ENCODE results near the gene EAF1. TPM values are rescaled to one million over a fixed set of nuclear protein-coding genes. Genes with fewer than 3 reads are reported as not detected.

The EAF1 gene
- total and polyA plus RNA-seq, 2 experiments from 2014 or later, result 9.4 to 45.4 TPM

DNA sequence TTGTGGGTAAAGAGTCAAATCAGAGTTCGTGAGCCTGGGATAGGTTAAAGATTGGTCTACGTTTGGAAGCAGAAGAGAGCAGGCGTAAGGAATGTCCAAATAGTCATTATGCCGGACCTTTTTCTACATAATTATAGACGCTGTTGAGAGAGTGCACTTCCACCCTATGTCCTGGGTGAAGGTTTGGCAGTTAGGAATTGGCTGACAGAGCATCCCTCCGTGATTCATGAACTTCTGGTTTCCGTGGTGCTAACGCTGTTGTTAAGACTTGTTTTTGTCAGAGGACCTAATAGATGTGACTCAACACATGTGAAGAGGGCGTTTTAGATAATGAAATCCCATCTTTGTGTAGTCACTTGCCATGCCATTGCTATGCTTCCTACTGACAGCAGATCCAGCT, 1.1 kb downstream of the EAF1 start (continued):
- TF ChIP-seq, protein P1, sequence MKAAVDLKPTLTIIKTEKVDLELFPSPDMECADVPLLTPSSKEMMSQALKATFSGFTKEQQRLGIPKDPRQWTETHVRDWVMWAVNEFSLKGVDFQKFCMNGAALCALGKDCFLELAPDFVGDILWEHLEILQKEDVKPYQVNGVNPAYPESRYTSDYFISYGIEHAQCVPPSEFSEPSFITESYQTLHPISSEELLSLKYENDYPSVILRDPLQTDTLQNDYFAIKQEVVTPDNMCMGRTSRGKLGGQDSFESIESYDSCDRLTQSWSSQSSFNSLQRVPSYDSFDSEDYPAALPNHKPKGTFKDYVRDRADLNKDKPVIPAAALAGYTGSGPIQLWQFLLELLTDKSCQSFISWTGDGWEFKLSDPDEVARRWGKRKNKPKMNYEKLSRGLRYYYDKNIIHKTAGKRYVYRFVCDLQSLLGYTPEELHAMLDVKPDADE (IDR thresholded peaks at IDR 0.05), result no peak
- TF ChIP-seq ZNF114 (CRISPR knock-in tag; IDR thresholded peaks at IDR 0.05) (no peak), JUNB (IDR thresholded peaks at IDR 0.05; ENCODE audit: unreplicated experiment) (no peak), CREB1 (CRISPR knock-in tag; IDR thresholded peaks at IDR 0.05; ENCODE audit: low read depth) (no peak), STAT1 (IDR thresholded peaks at IDR 0.05; ENCODE audit: unreplicated experiment) (no peak)

DNA sequence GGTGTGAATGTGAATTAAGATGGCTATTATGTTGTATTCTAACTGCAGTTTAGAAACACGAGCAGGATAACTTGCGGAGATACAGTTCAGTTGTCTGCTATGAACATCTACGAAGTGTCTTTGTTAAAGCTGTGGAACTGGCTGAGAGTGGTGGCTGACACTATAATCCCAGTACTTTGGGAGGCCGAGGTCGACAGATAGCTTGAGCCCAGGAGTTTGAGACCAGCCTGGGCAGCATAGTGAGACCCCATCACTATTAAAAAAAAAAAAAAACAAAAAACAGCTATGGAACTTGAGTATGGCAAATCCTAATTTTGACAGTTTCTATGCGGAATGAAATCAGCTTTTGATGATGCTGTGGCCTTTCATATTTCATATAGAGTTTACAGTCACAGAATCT, 1.7 kb downstream of the EAF1 start:
- Histone ChIP-seq H3K4me3 (peak overlapping the region; percentile 96; the same call in 1 of the 2 replicates), H2AFZ (no peak overlapping the region), H3K4me2 (peak overlapping the region; percentile 94), H3K36me3 (ENCODE audit: insufficient read depth) (peaks cover 35% of the 10 kb centered on the region), H3K27ac (ENCODE audit: low read depth) (no peak overlapping the region), H3K4me1 (ENCODE audit: insufficient read depth) (peaks cover 19% of the 10 kb centered on the region), H3F3A (replicated peaks; ENCODE audit: low read depth) (peaks cover 3% of the 10 kb centered on the region; the same call in 1 of the 2 replicates), H3K9me2 (ENCODE audit: insufficient read depth) (no peaks in the 10 kb centered on the region), H3K27me3 (ENCODE audit: insufficient read depth) (no peaks in the 10 kb centered on the region), H4K20me1 (replicated peaks; ENCODE audit: insufficient read depth) (peaks cover 14% of the 10 kb centered on the region), H3K79me2 (replicated peaks; ENCODE audit: insufficient read depth) (peaks cover 69% of the 10 kb centered on the region)
- H3K36me3 Mint-ChIP-seq (ENCODE audit: low read depth), result peaks cover 31% of the 10 kb centered on the region
- H3K4me1 Mint-ChIP-seq, result peaks cover 22% of the 10 kb centered on the region
- ATAC-seq, result no peak
- no peak for DNase-seq (ENCODE audit: low spot score)
- H3K27me3 Mint-ChIP-seq (ENCODE audit: insufficient read depth, low read depth, poor library complexity), result peaks cover 8% of the 10 kb centered on the region
- no peaks in the 10 kb centered on the region; the same call in 2 of the 3 replicates for H3K9me3 Mint-ChIP-seq
- H3K27ac Mint-ChIP-seq, result no peak overlapping the region
- H3K4me3 Mint-ChIP-seq, result peak overlapping the region; percentile 94
- no peak for TF ChIP-seq ZNF114 (CRISPR knock-in tag; IDR thresholded peaks at IDR 0.05)
- no peak for TF ChIP-seq POLR2AphosphoS5 (IDR thresholded peaks at IDR 0.05; ENCODE audit: low read depth)
- no peak for TF ChIP-seq ZNF331 (CRISPR knock-in tag; IDR thresholded peaks at IDR 0.05; ENCODE audit: low read depth)
- TF ChIP-seq, protein P2, sequence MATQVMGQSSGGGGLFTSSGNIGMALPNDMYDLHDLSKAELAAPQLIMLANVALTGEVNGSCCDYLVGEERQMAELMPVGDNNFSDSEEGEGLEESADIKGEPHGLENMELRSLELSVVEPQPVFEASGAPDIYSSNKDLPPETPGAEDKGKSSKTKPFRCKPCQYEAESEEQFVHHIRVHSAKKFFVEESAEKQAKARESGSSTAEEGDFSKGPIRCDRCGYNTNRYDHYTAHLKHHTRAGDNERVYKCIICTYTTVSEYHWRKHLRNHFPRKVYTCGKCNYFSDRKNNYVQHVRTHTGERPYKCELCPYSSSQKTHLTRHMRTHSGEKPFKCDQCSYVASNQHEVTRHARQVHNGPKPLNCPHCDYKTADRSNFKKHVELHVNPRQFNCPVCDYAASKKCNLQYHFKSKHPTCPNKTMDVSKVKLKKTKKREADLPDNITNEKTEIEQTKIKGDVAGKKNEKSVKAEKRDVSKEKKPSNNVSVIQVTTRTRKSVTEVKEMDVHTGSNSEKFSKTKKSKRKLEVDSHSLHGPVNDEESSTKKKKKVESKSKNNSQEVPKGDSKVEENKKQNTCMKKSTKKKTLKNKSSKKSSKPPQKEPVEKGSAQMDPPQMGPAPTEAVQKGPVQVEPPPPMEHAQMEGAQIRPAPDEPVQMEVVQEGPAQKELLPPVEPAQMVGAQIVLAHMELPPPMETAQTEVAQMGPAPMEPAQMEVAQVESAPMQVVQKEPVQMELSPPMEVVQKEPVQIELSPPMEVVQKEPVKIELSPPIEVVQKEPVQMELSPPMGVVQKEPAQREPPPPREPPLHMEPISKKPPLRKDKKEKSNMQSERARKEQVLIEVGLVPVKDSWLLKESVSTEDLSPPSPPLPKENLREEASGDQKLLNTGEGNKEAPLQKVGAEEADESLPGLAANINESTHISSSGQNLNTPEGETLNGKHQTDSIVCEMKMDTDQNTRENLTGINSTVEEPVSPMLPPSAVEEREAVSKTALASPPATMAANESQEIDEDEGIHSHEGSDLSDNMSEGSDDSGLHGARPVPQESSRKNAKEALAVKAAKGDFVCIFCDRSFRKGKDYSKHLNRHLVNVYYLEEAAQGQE (IDR thresholded peaks at IDR 0.05; ENCODE audit: unreplicated experiment), result no peak
- no peak for TF ChIP-seq JUNB (IDR thresholded peaks at IDR 0.05; ENCODE audit: unreplicated experiment)
- no peak for TF ChIP-seq EZH2phosphoT487 (IDR thresholded peaks at IDR 0.05; ENCODE audit: unreplicated experiment)
- TF ChIP-seq, protein P3, sequence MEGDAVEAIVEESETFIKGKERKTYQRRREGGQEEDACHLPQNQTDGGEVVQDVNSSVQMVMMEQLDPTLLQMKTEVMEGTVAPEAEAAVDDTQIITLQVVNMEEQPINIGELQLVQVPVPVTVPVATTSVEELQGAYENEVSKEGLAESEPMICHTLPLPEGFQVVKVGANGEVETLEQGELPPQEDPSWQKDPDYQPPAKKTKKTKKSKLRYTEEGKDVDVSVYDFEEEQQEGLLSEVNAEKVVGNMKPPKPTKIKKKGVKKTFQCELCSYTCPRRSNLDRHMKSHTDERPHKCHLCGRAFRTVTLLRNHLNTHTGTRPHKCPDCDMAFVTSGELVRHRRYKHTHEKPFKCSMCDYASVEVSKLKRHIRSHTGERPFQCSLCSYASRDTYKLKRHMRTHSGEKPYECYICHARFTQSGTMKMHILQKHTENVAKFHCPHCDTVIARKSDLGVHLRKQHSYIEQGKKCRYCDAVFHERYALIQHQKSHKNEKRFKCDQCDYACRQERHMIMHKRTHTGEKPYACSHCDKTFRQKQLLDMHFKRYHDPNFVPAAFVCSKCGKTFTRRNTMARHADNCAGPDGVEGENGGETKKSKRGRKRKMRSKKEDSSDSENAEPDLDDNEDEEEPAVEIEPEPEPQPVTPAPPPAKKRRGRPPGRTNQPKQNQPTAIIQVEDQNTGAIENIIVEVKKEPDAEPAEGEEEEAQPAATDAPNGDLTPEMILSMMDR (conservative IDR thresholded peaks at IDR 0.05; ENCODE audit: low read depth in 2 of 2), result no peak
- no peak for TF ChIP-seq STAT1 (IDR thresholded peaks at IDR 0.05; ENCODE audit: unreplicated experiment)
- TF ChIP-seq, protein P4, sequence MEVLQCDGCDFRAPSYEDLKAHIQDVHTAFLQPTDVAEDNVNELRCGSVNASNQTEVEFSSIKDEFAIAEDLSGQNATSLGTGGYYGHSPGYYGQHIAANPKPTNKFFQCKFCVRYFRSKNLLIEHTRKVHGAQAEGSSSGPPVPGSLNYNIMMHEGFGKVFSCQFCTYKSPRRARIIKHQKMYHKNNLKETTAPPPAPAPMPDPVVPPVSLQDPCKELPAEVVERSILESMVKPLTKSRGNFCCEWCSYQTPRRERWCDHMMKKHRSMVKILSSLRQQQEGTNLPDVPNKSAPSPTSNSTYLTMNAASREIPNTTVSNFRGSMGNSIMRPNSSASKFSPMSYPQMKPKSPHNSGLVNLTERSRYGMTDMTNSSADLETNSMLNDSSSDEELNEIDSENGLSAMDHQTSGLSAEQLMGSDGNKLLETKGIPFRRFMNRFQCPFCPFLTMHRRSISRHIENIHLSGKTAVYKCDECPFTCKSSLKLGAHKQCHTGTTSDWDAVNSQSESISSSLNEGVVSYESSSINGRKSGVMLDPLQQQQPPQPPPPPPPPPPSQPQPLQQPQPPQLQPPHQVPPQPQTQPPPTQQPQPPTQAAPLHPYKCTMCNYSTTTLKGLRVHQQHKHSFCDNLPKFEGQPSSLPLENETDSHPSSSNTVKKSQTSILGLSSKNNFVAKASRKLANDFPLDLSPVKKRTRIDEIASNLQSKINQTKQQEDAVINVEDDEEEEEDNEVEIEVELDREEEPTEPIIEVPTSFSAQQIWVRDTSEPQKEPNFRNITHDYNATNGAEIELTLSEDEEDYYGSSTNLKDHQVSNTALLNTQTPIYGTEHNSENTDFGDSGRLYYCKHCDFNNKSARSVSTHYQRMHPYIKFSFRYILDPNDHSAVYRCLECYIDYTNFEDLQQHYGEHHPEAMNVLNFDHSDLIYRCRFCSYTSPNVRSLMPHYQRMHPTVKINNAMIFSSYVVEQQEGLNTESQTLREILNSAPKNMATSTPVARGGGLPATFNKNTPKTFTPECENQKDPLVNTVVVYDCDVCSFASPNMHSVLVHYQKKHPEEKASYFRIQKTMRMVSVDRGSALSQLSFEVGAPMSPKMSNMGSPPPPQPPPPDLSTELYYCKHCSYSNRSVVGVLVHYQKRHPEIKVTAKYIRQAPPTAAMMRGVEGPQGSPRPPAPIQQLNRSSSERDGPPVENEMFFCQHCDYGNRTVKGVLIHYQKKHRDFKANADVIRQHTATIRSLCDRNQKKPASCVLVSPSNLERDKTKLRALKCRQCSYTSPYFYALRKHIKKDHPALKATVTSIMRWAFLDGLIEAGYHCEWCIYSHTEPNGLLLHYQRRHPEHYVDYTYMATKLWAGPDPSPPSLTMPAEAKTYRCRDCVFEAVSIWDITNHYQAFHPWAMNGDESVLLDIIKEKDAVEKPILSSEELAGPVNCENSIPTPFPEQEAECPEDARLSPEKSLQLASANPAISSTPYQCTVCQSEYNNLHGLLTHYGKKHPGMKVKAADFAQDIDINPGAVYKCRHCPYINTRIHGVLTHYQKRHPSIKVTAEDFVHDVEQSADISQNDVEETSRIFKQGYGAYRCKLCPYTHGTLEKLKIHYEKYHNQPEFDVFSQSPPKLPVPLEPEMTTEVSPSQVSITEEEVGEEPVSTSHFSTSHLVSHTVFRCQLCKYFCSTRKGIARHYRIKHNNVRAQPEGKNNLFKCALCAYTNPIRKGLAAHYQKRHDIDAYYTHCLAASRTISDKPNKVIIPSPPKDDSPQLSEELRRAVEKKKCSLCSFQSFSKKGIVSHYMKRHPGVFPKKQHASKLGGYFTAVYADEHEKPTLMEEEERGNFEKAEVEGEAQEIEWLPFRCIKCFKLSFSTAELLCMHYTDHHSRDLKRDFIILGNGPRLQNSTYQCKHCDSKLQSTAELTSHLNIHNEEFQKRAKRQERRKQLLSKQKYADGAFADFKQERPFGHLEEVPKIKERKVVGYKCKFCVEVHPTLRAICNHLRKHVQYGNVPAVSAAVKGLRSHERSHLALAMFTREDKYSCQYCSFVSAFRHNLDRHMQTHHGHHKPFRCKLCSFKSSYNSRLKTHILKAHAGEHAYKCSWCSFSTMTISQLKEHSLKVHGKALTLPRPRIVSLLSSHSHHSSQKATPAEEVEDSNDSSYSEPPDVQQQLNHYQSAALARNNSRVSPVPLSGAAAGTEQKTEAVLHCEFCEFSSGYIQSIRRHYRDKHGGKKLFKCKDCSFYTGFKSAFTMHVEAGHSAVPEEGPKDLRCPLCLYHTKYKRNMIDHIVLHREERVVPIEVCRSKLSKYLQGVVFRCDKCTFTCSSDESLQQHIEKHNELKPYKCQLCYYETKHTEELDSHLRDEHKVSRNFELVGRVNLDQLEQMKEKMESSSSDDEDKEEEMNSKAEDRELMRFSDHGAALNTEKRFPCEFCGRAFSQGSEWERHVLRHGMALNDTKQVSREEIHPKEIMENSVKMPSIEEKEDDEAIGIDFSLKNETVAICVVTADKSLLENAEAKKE (CRISPR knock-in tag; IDR thresholded peaks at IDR 0.05), result no peak
- no peak for TF ChIP-seq NANOG (IDR thresholded peaks at IDR 0.05; ENCODE audit: borderline replicate concordance)
- TF ChIP-seq EZH2 (IDR thresholded peaks at IDR 0.05; ENCODE audit: low read depth, unreplicated experiment), result no peak
